Spleen (tissue), 11 donors: ENCODE results near the gene RAPGEF4. TPM values are rescaled to one million over a fixed set of nuclear protein-coding genes. Genes with fewer than 3 reads are reported as not detected.

Experiments
- DNase-seq: peaks from one replicate; pipeline ENCODE4 v3.0.0-alpha.2; 2020
- H3K27ac ChIP-seq, 8 donors: fragments of 200-600 bp; sonication (generic) in 7 of 8; 1 replicate in 4 of 8; 2 replicates in 4 of 8; pipeline versions ENCODE4 v1.5.0 to v1.8.0; 2016 to 2021; ENCODE audit warnings: inconsistent platforms in 4 of 8, mild to moderate bottlenecking in 4 of 8, moderate library complexity in 1 of 8
- H3K27me3 ChIP-seq, 7 donors: fragments of 200-600 bp; sonication (generic) in 6 of 7; replicated peaks in 1 of 7; 1 replicate in 4 of 7; 2 replicates in 3 of 7; pipeline versions ENCODE4 v1.5.0 to v1.8.0; 2016 to 2021; ENCODE audit warnings: inconsistent platforms in 3 of 7, mild to moderate bottlenecking in 1 of 7
- H3K36me3 ChIP-seq, 6 donors: fragments of 200-600 bp; sonication (generic) in 5 of 6; 1 replicate in 4 of 6; 2 replicates in 2 of 6; pipeline versions ENCODE4 v1.5.0 to v1.8.0; 2016 to 2021; ENCODE audit warnings: inconsistent platforms in 2 of 6
- H3K4me1 ChIP-seq, 6 donors: fragments of 200-600 bp; sonication (generic) in 5 of 6; 1 replicate in 3 of 6; 2 replicates in 3 of 6; pipeline versions ENCODE4 v1.5.0 to v1.8.0; 2016 to 2021; ENCODE audit warnings: inconsistent platforms in 3 of 6
- H3K4me3 ChIP-seq, 8 donors: fragments of 200-600 bp; sonication (generic) in 7 of 8; 1 replicate in 4 of 8; 2 replicates in 4 of 8; pipeline versions ENCODE4 v1.5.0 to v1.8.0; 2016 to 2021; ENCODE audit warnings: inconsistent platforms in 4 of 8, mild to moderate bottlenecking in 4 of 8, moderate library complexity in 2 of 8
- H3K9me3 ChIP-seq, 8 donors: fragments of 200-600 bp; sonication (generic) in 7 of 8; 1 replicate in 4 of 8; 2 replicates in 4 of 8; pipeline versions ENCODE4 v1.5.0 to v1.8.0; 2016 to 2021; ENCODE audit warnings: inconsistent platforms in 4 of 8
- CTCF ChIP-seq, 11 experiments: fragments of 200-600 bp in 7 of 11; fragments of 450-650 bp in 4 of 11; sonication (generic) in 4 of 11; IDR thresholded peaks in 8 of 11; conservative IDR thresholded peaks in 3 of 11; 1 replicate in 7 of 11; 2 replicates in 4 of 11; pipeline versions ENCODE4 v1.4.0 to v1.8.0; 2016 to 2021; ENCODE audit warnings: antibody characterized with exemption in 11 of 11, inconsistent platforms in 4 of 11, mild to moderate bottlenecking in 1 of 11
- POLR2A ChIP-seq, 3 donors: fragments of 450-650 bp; IDR thresholded peaks; one replicate each; pipeline ENCODE4 v1.5.1; 2017; ENCODE audit warnings: antibody characterized with exemption in 3 of 3, mild to moderate bottlenecking in 1 of 3
- POLR2AphosphoS5 ChIP-seq, 3 donors: sonication (generic); formaldehyde crosslinking; IDR thresholded peaks; one replicate each; pipeline ENCODE4 v1.5.1; 2017; ENCODE audit warnings: antibody characterized with exemption in 3 of 3
- WGBS, 5 donors: extraction: QIAGEN DNeasy Blood & Tissue Kit in 3 of 5; methylation state at CpG; one replicate each; pipeline versions ENCODE4 v1.1.5 to v1.1.7; 2013 to 2018; 5-methylcytosine and 5-hydroxymethylcytosine counted together
- intact Hi-C: fragments of 100-400 bp; cut with DNase I; formaldehyde crosslinking; loops from one replicate; pipeline ENCODE4 v1.15.0; 2023; ENCODE audit warnings: low total_unique reads
- polyA plus RNA-seq, 3 donors: library from polyadenylated mRNA; stranded (reverse); fragments of 200-250 nt; gene quantifications; one replicate each; pipeline ENCODE4 v1.2.1, GENCODE V29; 2013
- total RNA-seq, 7 donors: library from RNA; depleted of rRNA in 3 of 7; stranded (reverse); fragments of >200 nt in 3 of 7; fragmentation: NEBNext Ultra II Directional in 4 of 7; extraction: Animal tissue kit (Norgen Biotek cat#: 25700) in 4 of 7; gene quantifications; one replicate each; pipeline versions ENCODE4 v1.1.0 to v1.2.1, GENCODE V29; 2016 to 2021
- donor health status: healthy with polysubstance abuse.
- donor health status: DM: no; HTN: no; CAD: no; lungs with moderate emphysema.
- donor health status: DM: no; HTN: no; CAD: no.
- donor health status: Bipolar disorder and iron deficiency.
- donor health status: healthy.
- donor health status: DM: no; HTN: no; CAD: no.
- donor health status: DM: yes; HTN: yes; CAD: no.

Gene RAPGEF4
- total and polyA plus RNA-seq, 10 donors, result 0.52 to 11.0 (median 1.9) TPM

- DNase-seq, result no peak
- no peak overlapping the region for H3K27ac ChIP-seq
- peaks cover 0 to 3% (median 0%) of the 10 kb centered on the region in 6 donors for H3K4me1 ChIP-seq
- H3K4me3 ChIP-seq, result no peak overlapping the region
- 91 to 100% (median 96%) methylated on average over 2 of the region's 2 CpGs for WGBS, 5 donors
- H3K36me3 ChIP-seq, result no peaks in the 10 kb centered on the region
- intact Hi-C loops, result no loop called here
- TF ChIP-seq POLR2AphosphoS5 (IDR thresholded peaks at IDR 0.05), result no peak
- TF ChIP-seq CTCF (IDR thresholded peaks at IDR 0.05 in 8 of 11, conservative IDR thresholded peaks at IDR 0.05 in 3 of 11), result no peak
- no peak for TF ChIP-seq POLR2A (IDR thresholded peaks at IDR 0.05)
- no peaks in the 10 kb centered on the region for H3K9me3 ChIP-seq
- peaks cover 0 to 4% (median 0%) of the 10 kb centered on the region in 7 donors for H3K27me3 ChIP-seq
Observed at GRCh38 chr2:172925600-172925999, 190.0 kb downstream of the RAPGEF4 start.

GRCh38 chr2:172926785-172927640, 191.4 kb downstream of the RAPGEF4 start:
- 82 to 92% (median 85%) methylated on average over 7 of the region's 7 CpGs for WGBS, 5 donors
- Histone ChIP-seq H3K36me3 (no peaks in the 10 kb centered on the region), H3K27ac (no peak overlapping the region), H3K4me1 (peaks cover 0 to 14% (median 6%) of the 10 kb centered on the region in 6 donors), H3K4me3 (no peak overlapping the region), H3K27me3 (peaks cover 0 to 10% (median 0%) of the 10 kb centered on the region in 7 donors), H3K9me3 (no peaks in the 10 kb centered on the region)
- intact Hi-C loops, result no loop called here
- DNase-seq, result no peak
- no peak for TF ChIP-seq POLR2A (IDR thresholded peaks at IDR 0.05)
- TF ChIP-seq POLR2AphosphoS5 (IDR thresholded peaks at IDR 0.05), result no peak

- no peak for TF ChIP-seq POLR2A (IDR thresholded peaks at IDR 0.05)
- TF ChIP-seq POLR2AphosphoS5 (IDR thresholded peaks at IDR 0.05), result no peak
- no peak for TF ChIP-seq CTCF (IDR thresholded peaks at IDR 0.05 in 8 of 11, conservative IDR thresholded peaks at IDR 0.05 in 3 of 11)
- intact Hi-C loops, result no loop called here
- H3K4me3 ChIP-seq, result no peak overlapping the region
- no peak for DNase-seq
- peaks cover 0 to 14% (median 6%) of the 10 kb centered on the region in 6 donors for H3K4me1 ChIP-seq
- H3K36me3 ChIP-seq, result no peaks in the 10 kb centered on the region
- H3K27me3 ChIP-seq, result peaks cover 0 to 10% (median 0%) of the 10 kb centered on the region in 7 donors
- H3K27ac ChIP-seq, result no peak overlapping the region
- WGBS, 5 donors, result 62 to 83% (median 74%) methylated on average over 8 of the region's 8 CpGs
- no peaks in the 10 kb centered on the region for H3K9me3 ChIP-seq
Observed at GRCh38 chr2:172927641-172928357, 192.2 kb downstream of the RAPGEF4 start.

- H3K4me1 ChIP-seq, result peaks cover 0 to 14% (median 6%) of the 10 kb centered on the region in 6 donors
- no peak overlapping the region for H3K4me3 ChIP-seq
- H3K36me3 ChIP-seq, result no peaks in the 10 kb centered on the region
- no peak for DNase-seq
- H3K9me3 ChIP-seq, result no peaks in the 10 kb centered on the region
- 69 to 93% (median 78%) methylated on average over 2 of the region's 2 CpGs for WGBS, 5 donors
- H3K27ac ChIP-seq, result no peak overlapping the region
- H3K27me3 ChIP-seq, result peaks cover 0 to 10% (median 0%) of the 10 kb centered on the region in 7 donors
- intact Hi-C loops, result no loop called here
- no peak for TF ChIP-seq POLR2A (IDR thresholded peaks at IDR 0.05)
- no peak for TF ChIP-seq POLR2AphosphoS5 (IDR thresholded peaks at IDR 0.05)
- no peak for TF ChIP-seq CTCF (IDR thresholded peaks at IDR 0.05 in 8 of 11, conservative IDR thresholded peaks at IDR 0.05 in 3 of 11)
Observed at GRCh38 chr2:172928756-172929155, 193.1 kb downstream of the RAPGEF4 start.
